ENCODE measurements around the gene AMBP. TPM values are rescaled to one million over a fixed set of nuclear protein-coding genes. Genes with fewer than 3 reads are reported as not detected.

Gene AMBP
- total and polyA plus RNA-seq, 2 donors from 2014 or later = 5.3 to 43.5 TPM

- peaks cover 10 to 52% (median 42%) of the 10 kb centered on the region in 3 donors for H3K36me3 ChIP-seq (ENCODE audit: control insufficient read depth in 2 of 3, insufficient read depth in 3 of 3, low read length in 3 of 3)
- H3K9ac ChIP-seq (ENCODE audit: low read length in 3 of 3) = no peak overlapping the region
- H3K4me1 ChIP-seq (ENCODE audit: control insufficient read depth in 2 of 3, insufficient read depth in 2 of 3, low read depth in 1 of 3, low read length in 3 of 3) = no peaks in the 10 kb centered on the region
- no peaks in the 10 kb centered on the region for H3K9me3 ChIP-seq (ENCODE audit: control insufficient read depth in 2 of 3, insufficient read depth in 1 of 3, low read length in 3 of 3)
- H3K4me3 ChIP-seq (ENCODE audit: low read length in 3 of 3) = no peak overlapping the region
- TF ChIP-seq, protein P1, sequence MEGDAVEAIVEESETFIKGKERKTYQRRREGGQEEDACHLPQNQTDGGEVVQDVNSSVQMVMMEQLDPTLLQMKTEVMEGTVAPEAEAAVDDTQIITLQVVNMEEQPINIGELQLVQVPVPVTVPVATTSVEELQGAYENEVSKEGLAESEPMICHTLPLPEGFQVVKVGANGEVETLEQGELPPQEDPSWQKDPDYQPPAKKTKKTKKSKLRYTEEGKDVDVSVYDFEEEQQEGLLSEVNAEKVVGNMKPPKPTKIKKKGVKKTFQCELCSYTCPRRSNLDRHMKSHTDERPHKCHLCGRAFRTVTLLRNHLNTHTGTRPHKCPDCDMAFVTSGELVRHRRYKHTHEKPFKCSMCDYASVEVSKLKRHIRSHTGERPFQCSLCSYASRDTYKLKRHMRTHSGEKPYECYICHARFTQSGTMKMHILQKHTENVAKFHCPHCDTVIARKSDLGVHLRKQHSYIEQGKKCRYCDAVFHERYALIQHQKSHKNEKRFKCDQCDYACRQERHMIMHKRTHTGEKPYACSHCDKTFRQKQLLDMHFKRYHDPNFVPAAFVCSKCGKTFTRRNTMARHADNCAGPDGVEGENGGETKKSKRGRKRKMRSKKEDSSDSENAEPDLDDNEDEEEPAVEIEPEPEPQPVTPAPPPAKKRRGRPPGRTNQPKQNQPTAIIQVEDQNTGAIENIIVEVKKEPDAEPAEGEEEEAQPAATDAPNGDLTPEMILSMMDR (IDR thresholded peaks at IDR 0.05; ENCODE audit: borderline replicate concordance, extremely low read depth, insufficient read depth) = no peak
- intact Hi-C loops (cut with DNase I) = no loop called here
- no peak for FAIRE-seq
- no peaks in the 10 kb centered on the region for H3K27me3 ChIP-seq (ENCODE audit: control insufficient read depth, insufficient read depth, low read length)
- no peak overlapping the region for H3K27ac ChIP-seq (ENCODE audit: low read depth in 2 of 2, low read length in 2 of 2)
- DNase-seq = peak in 1 of 5 donors; percentile 21
These were observed 27.5 kb downstream of the AMBP start for GRCh38 chr9:114050646-114051045.

GRCh38 chr9:114050226-114050568 is 27.9 kb downstream of the AMBP start:
- Histone ChIP-seq H3K36me3 (ENCODE audit: control insufficient read depth in 2 of 3, insufficient read depth in 3 of 3, low read length in 3 of 3) (peaks cover 10 to 52% (median 44%) of the 10 kb centered on the region in 3 donors), H3K27me3 (ENCODE audit: control insufficient read depth, insufficient read depth, low read length) (no peaks in the 10 kb centered on the region), H3K9ac (ENCODE audit: low read length in 3 of 3) (no peak overlapping the region), H3K27ac (ENCODE audit: low read depth in 2 of 2, low read length in 2 of 2) (no peak overlapping the region), H3K9me3 (ENCODE audit: control insufficient read depth in 2 of 3, insufficient read depth in 1 of 3, low read length in 3 of 3) (no peaks in the 10 kb centered on the region), H3K4me1 (ENCODE audit: control insufficient read depth in 2 of 3, insufficient read depth in 2 of 3, low read depth in 1 of 3, low read length in 3 of 3) (no peaks in the 10 kb centered on the region), H3K4me3 (ENCODE audit: low read length in 3 of 3) (no peak overlapping the region)
- DNase-seq = peak in 1 of 5 donors; percentile 4
- no peak for FAIRE-seq
- intact Hi-C loops (cut with DNase I) = no loop called here
- TF ChIP-seq, protein P1 (IDR thresholded peaks at IDR 0.05; ENCODE audit: borderline replicate concordance, extremely low read depth, insufficient read depth) = no peak

DNA sequence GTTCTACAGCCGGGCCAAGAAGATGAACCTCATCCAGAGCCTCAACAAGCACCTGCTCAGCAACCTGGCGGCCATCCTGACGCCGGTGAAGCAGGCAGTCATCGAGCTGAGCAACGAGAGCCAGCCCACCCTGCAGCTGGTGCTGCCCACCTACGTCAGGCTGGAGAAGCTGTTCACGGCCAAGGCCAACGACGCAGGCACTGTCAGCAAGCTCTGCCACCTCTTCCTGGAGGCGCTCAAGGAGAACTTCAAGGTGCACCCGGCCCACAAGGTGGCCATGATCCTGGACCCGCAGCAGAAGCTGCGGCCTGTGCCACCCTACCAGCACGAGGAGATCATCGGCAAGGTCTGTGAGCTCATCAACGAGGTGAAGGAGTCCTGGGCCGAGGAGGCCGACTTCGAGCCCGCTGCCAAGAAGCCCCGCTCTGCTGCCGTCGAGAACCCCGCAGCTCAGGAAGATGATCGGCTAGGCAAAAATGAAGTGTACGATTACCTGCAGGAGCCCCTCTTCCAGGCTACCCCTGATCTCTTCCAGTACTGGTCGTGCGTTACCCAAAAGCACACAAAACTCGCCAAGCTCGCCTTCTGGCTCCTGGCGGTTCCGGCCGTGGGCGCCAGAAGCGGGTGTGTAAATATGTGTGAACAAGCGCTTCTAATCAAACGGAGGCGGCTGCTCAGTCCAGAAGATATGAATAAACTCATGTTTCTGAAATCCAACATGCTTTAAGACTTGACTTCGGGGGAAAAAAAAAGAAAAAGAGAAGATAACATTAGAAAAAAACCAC is 28.5 kb downstream of the AMBP start:
- H3K4me3 ChIP-seq (ENCODE audit: low read length in 3 of 3) = no peak overlapping the region
- peak in 1 of 5 donors; percentile 9 for DNase-seq
- no peaks in the 10 kb centered on the region for H3K4me1 ChIP-seq (ENCODE audit: control insufficient read depth in 2 of 3, insufficient read depth in 2 of 3, low read depth in 1 of 3, low read length in 3 of 3)
- no peaks in the 10 kb centered on the region for H3K9me3 ChIP-seq (ENCODE audit: control insufficient read depth in 2 of 3, insufficient read depth in 1 of 3, low read length in 3 of 3)
- H3K27me3 ChIP-seq (ENCODE audit: control insufficient read depth, insufficient read depth, low read length) = no peaks in the 10 kb centered on the region
- TF ChIP-seq, protein P1 (IDR thresholded peaks at IDR 0.05; ENCODE audit: borderline replicate concordance, extremely low read depth, insufficient read depth) = no peak
- no peak overlapping the region for H3K9ac ChIP-seq (ENCODE audit: low read length in 3 of 3)
- no peak for FAIRE-seq
- intact Hi-C loops (cut with DNase I) = no loop called here
- H3K27ac ChIP-seq (ENCODE audit: low read depth in 2 of 2, low read length in 2 of 2) = no peak overlapping the region
- peaks cover 10 to 52% (median 44%) of the 10 kb centered on the region in 3 donors for H3K36me3 ChIP-seq (ENCODE audit: control insufficient read depth in 2 of 3, insufficient read depth in 3 of 3, low read length in 3 of 3)

Measured in kidney (tissue), 14 donors.